A673 (cell line): ENCODE results near the gene TAS1R1.

ENCODE experiments used
- EZH2 ChIP-seq: fragments of 200-600 bp; sonication (generic); IDR thresholded peaks from 2 replicates; pipeline ENCODE4 v1.6.1; 2017; ENCODE audit warnings: borderline replicate concordance, low read depth, mild to moderate bottlenecking, mixed read lengths, antibody characterized with exemption, low read length; ENCODE audit not compliant: poor library complexity, severe bottlenecking
- TF ChIP-seq, protein P1 (sequence below): fragments of 300-800, 200-600 bp; sonication (generic); conservative IDR thresholded peaks from 2 replicates; pipeline ENCODE4 v1.5.1; 2017; ENCODE audit warnings: low read depth, mild to moderate bottlenecking, antibody characterized with exemption, low read length, moderate library complexity, mixed read lengths

DNA sequence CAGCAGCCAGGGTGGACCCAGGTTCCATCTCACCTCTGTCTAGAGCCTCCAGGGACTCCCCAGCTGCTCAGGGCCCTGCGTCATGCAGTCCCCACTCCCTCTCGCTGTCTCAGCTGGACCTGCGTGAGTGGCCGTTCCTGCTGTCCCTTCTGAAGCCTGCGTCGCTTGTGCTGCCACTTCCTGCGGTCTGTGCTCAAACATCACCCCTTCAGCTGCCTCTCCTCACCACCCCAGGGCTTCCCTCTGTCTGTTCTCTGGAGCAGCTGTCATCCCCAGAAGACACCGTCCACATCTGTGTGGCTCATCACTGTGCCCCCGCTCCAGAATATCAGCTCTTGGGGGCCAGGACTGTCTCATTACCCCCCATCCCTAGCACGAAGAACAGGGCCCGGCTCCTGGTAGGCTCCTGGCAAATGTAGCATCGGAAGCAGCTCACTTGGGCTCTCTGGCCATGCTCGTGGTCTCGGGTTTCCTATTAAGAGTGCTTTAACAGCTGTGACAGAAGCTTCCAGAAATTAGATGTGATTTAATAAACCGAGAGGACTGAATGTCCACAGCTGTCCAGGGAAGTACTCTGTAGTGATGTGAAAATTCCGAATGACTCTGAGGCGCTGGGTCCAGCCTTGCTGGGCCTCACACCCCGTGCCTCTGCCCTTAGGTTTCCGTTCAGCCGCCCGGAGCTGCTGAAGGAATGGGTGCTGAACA, 72.9 kb downstream of the TAS1R1 start:
- TF ChIP-seq, protein P1, sequence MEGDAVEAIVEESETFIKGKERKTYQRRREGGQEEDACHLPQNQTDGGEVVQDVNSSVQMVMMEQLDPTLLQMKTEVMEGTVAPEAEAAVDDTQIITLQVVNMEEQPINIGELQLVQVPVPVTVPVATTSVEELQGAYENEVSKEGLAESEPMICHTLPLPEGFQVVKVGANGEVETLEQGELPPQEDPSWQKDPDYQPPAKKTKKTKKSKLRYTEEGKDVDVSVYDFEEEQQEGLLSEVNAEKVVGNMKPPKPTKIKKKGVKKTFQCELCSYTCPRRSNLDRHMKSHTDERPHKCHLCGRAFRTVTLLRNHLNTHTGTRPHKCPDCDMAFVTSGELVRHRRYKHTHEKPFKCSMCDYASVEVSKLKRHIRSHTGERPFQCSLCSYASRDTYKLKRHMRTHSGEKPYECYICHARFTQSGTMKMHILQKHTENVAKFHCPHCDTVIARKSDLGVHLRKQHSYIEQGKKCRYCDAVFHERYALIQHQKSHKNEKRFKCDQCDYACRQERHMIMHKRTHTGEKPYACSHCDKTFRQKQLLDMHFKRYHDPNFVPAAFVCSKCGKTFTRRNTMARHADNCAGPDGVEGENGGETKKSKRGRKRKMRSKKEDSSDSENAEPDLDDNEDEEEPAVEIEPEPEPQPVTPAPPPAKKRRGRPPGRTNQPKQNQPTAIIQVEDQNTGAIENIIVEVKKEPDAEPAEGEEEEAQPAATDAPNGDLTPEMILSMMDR = no peak
- TF ChIP-seq EZH2 = no peak
